Activated CD8-positive, alpha-beta memory T cell treated with anti-CD3 and anti-CD28 coated beads, Interleukin-2, amount 50 U/mL, for 24 hours (primary cell): ENCODE data around the gene PLA2G2F.
A peak's percentile ranks its signal among the peaks of the same experiment; 100 is the strongest.

ENCODE experiments used
- DNase-seq: peaks from one replicate; pipeline ENCODE4 v3.0.0-alpha.2; 2020; ENCODE audit errors: extremely low read depth

PLA2G2F gene

GRCh38 chr1:20168564-20169491, 29.7 kb downstream of the PLA2G2F start:
- no peak for DNase-seq

DNA sequence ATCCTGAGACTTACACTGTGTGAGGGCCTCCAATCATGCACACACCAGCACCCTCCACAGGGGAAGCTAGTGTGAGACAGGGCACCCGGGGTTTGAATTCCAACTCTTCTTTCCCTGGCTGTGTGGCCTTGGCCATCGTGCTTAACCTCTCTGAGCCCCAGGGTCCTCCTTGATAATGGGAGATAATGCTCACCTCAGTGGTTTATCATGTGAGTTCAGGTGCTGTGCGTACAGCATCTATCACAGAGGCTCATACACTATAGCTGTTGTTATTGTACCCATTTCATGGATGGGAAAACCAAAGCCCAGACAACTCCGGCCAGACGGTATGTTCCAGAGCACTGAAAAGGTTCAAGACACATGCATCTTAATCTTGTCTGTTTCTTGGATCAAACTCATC, 30.8 kb downstream of the PLA2G2F start:
- no peak for DNase-seq

DNA sequence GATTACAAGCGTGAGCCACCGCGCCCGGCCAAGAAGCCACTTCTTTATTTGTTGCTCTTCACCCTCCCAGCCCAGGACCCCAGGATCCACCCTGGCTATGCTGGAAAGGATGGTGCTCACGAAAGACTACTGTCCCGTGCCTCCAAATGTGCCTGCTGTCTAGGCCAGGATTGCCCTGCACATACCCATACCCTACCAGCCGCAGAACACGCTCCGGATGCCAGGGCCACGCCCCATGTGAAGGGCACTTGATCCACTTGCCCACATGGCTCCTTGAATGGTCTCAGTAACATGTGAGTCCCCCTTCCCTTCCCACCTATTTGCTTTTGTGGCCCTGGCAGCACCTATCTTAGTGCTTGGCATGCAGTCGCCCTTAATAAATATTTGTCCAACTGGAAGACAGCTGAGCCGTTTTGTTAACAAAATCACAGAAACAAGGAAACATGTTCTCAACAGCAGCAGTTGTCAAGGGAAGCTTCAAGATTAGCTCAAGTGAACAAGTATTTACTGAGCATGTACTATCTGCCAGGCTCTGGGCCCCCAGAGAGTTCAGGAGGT, 33.0 kb downstream of the PLA2G2F start:
- no peak for DNase-seq

DNA sequence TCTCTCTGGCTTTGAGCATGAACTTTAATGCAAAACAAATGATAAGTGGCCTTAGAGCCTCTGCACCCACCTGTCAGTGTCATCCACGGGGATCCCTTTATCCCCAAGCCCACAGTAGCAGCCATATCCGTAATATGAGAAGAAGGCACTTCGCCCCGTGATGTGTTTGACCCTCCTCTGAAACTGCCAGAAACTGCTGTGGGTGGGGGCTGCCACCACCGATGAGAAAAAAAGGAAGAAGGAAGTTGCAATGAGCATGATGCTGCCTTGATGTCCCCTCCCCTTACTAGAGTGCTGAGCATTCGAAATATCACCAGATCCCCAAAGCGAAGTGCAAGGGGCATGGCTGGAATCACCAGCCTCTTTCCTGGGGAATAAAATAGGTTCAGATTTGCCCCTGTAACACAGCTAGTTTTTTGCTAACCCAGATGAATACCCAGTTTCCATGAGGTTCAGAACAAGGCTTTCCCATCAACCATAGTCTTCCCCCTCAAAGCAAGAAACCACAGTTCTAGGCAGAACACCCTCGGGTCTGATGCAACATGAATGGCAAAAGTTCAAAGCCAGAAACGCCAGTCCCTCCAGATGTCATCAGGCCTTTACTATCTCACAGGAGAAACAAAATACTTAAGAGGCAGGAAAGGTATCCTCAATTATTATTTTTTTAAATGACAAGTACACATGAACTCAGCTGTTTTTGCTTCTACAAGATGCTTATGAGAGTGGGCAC, 36.0 kb downstream of the PLA2G2F start:
- no peak for DNase-seq

DNA sequence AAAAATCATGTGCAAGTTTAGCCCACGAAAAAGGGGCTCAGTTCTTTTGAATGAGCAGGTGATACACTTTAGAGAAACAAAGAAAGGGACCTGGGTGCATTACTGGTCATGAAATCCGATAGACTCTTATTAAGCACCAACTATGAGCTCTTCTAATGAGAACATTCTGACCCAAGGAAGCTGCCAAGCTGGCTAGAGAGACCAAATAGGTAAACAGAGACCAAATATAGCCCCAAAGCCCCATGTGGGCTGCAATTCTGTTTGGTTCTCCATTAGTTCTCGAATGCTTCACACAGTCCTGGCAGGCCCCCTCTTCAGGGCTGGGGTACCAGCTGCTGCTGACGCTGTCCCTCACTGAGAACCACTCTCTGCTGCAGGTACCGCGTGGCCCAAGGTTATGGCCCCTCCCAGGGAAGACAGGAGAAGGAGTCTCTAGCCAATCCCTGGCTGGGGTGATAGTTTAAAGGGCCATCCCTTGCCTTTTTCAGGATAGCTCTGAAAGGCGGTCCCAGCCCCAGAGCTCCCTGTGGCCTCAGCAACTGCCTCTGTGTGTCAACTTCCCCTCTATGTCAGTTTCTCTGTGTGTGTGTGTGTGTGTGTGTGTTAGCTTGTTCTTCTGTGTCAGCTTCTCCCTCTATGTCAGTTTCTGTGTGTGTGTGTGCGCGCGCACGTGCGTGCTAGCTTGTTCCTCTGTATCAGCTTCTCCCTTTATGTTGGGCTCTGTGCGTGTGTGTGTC, 39.7 kb downstream of the PLA2G2F start:
- DNase-seq: no peak

DNA sequence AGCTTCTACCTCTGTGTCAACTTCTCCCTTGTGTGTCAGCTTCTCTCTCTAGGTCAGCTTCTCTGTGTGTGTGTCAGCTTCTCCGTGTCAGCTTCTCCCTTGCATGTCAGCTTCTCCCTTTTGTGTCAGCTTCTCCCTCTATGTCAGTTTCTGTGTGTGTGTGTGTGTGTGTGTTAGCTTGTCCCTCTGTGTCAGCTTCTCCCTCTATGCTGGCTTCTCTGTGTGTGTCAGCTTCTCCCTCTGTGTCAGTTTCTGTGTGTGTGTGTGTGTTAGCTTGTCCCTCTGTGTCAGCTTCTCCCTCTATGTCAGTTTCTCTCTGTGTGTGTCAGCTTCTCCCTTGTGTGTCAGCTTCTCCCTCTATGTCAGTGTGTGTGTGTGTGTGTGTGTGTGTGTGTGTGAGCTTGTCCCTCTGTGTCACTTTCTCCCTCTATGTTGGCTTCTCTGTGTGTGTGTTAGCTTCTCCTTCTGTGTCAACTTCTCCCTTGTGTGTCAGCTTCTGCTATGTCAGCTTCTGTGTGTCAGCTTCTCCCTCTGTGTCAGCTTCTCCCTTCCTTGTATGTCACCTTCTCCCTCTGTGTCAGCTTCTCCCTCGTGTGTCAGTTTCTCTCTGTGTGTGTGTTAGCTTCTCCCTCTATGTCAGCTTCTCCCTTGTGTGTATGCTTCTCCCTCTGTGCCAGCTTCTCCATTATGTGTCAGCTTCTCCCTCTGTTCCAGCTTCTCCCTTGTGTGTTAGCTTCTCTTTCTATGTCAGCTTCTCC, 40.4 kb downstream of the PLA2G2F start:
- DNase-seq: no peak

DNA sequence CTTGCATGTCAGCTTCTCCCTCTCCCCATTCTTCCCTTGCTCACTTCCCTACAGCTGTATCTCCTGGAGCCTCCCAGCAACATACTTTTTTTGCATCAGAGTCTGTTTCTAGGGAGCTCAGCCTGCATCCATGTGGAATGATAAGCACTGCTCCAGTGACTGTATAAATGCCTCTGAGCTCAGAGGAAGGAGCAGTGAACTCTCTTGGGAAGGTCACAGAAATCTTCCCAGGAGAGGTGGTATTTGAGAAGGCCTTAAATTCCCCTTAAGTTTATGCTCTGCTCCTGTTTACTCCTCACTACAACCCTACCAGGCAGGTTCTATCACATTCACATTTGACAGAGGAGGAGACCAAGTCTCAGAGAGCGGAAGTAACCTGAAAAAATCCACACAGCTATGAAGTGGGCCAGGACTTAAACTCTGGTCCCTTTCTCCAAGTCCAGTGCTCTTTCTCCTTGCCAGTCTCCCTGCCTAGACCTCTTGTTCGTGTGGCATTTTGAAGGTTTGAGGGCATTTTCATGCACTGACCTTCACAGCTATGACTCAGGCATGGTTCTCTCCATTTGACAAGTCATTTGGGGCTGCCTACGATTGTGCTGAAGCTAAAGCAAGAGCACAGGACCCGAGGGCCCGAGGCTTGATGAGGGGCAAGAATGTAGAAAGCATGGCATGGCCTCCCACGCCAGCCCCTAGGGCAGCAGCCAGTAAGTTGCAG, 41.2 kb downstream of the PLA2G2F start:
- no peak for DNase-seq

- DNase-seq: no peak
Measured at GRCh38 chr1:20180844-20181207, 41.7 kb downstream of the PLA2G2F start.

GRCh38 chr1:20182415-20182814, 43.3 kb downstream of the PLA2G2F start:
- DNase-seq: no peak

GRCh38 chr1:20183035-20183434, 43.9 kb downstream of the PLA2G2F start:
- no peak for DNase-seq

DNA sequence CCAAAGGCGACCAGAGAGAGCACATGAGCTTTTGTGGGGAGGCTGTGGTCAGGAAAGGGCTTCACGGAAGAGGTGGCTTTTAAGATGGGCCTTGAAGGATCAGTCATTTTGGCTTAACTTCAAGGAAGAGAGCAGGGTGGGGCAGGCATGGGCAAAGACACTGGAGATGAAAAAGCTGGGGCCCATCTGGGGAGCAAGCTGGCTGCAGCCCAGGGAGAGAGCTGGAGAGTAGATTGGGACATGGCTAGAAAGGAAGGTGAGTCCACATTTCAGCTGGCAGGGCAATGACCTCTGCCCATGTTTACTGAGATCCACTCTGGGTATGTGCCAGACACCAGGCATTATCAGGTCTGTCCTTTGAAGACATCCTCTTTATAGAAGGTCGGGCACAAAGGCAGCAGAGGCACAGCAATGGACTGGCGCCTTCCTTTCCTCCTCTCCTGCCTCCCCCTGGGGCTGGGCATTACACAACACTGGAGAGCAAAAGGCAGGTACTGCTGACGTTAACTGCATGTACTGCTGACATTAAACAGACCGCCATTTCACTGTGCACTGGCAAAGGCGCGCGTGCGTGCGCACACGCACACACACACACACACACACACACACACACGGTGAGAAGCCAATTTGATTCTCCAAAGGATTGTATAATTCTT, 44.6 kb downstream of the PLA2G2F start:
- no peak for DNase-seq

GRCh38 chr1:20184481-20184900, 45.4 kb downstream of the PLA2G2F start:
- DNase-seq: no peak

- DNase-seq: peak; percentile 27
Measured at GRCh38 chr1:20184997-20185833, 46.1 kb downstream of the PLA2G2F start.

GRCh38 chr1:20185834-20186782, 47.0 kb downstream of the PLA2G2F start, which contains the start of the genes PLA2G2C and UBXN10:
Gene PLA2G2C, minus strand, starts transcription at chr1:20186518. Its CDS starts 9,155 bp downstream, at chr1:20177363.
Gene UBXN10, plus strand, starts transcription at chr1:20186096. Its CDS starts 4,466 bp downstream, at chr1:20190562.
- peak; percentile 31 for DNase-seq

GRCh38 chr1:20187103-20187812, 48.1 kb downstream of the PLA2G2F start:
- DNase-seq: no peak

DNA sequence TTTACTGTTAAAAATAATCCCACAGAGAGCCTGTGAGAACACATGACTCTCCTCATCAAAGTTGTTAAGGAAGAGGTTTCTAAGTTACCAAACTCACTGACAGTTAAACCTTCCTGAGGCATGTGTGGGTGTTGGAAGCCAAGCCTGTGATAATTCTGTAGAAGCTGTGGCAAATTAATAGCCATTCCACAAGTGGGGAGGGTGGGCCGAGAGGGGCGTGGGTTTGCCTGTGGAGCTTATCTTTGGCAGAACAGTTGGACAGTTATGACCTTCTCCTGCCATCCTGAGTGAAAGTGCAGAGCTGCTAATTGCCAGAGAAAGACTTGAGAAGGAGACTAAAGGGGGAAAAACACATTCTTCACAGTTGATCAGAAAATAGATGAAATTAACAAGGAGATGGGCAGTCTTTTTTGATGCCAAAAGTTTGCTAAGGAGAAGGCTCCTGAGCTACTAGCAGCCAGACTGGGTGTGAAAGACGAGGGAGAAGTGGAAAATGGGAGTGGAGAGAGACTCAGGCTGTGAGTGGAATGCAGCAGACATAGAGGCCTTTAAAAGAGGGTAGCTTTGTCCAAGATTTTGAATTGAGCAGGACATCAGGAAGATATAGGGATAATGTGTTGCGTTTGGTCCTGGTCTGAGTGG, 48.8 kb downstream of the PLA2G2F start:
- DNase-seq: no peak

DNA sequence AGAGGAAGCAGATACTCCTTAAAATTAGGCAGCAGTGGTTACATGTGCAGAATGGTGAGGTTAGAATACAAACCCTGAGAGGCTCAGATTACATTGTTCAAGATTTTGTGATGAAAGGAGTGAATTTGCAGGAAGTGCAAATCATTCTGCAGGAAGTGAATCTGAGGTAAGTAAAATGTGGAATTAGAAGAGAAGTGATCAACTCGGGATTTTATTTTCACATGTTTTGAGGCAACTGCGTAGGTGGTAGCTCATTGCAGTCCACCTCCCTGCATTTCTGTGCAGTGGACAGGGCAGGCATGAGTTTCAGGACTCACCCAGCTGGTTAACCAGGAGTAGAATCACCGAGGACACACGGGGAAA, 49.3 kb downstream of the PLA2G2F start:
- DNase-seq: no peak
